ENCODE measurements around the gene GPANK1.
A peak's percentile ranks its signal among the peaks of the same experiment; 100 is the strongest.

GPANK1 gene

GRCh38 chr6:31665501-31666336, 922 bp upstream of the GPANK1 start, which contains the start of gene CSNK2B:
CSNK2B (plus strand) TSS chr6:31666080; CDS start chr6:31666832, 752 bp downstream.
- DNase-seq (ENCODE audit: insufficient read length, low spot score) (peak; percentile 97), FAIRE-seq (peak; percentile 88)
- TF ChIP-seq TAF1 (IDR thresholded peaks at IDR 0.05; ENCODE audit: low read depth, low read length) (peak; percentile 73), SPI1 (IDR thresholded peaks at IDR 0.05; ENCODE audit: low read depth, low read length) (peak; percentile 11; the same call in 1 of the 2 replicates), POLR2AphosphoS5 (IDR thresholded peaks at IDR 0.05; ENCODE audit: low read depth, low read length) (peak; percentile 95), POU2F2 (IDR thresholded peaks at IDR 0.05; ENCODE audit: low read depth, low read length) (peak; percentile 44; the same call in 1 of the 2 replicates), POLR2A (IDR thresholded peaks at IDR 0.05; ENCODE audit: low read depth, low read length) (peak; percentile 95), PAX5 (IDR thresholded peaks at IDR 0.05; ENCODE audit: insufficient read depth, low read length, severe bottlenecking) (no peak)

GRCh38 chr6:31663961-31664789, 622 bp downstream of the GPANK1 start:
- DNase-seq (ENCODE audit: insufficient read length, low spot score) (no peak), FAIRE-seq (no peak)
- TF ChIP-seq TAF1 (IDR thresholded peaks at IDR 0.05; ENCODE audit: low read depth, low read length) (no peak), POLR2AphosphoS5 (IDR thresholded peaks at IDR 0.05; ENCODE audit: low read depth, low read length) (no peak), PAX5 (IDR thresholded peaks at IDR 0.05; ENCODE audit: insufficient read depth, low read length, severe bottlenecking) (no peak), SPI1 (IDR thresholded peaks at IDR 0.05; ENCODE audit: low read depth, low read length) (no peak), POU2F2 (IDR thresholded peaks at IDR 0.05; ENCODE audit: low read depth, low read length) (no peak), POLR2A (IDR thresholded peaks at IDR 0.05; ENCODE audit: low read depth, low read length) (no peak)

- no peak for DNase-seq (ENCODE audit: insufficient read length, low spot score)
- no peak for FAIRE-seq
- TF ChIP-seq POLR2A (IDR thresholded peaks at IDR 0.05; ENCODE audit: low read depth, low read length), result no peak
- TF ChIP-seq PAX5 (IDR thresholded peaks at IDR 0.05; ENCODE audit: insufficient read depth, low read length, severe bottlenecking), result no peak
- TF ChIP-seq SPI1 (IDR thresholded peaks at IDR 0.05; ENCODE audit: low read depth, low read length), result no peak
Measured at GRCh38 chr6:31663126-31663960, 1.5 kb downstream of the GPANK1 start.

GRCh38 chr6:31662124-31662723, 2.6 kb downstream of the GPANK1 start:
- DNase-seq (ENCODE audit: insufficient read length, low spot score) (no peak), FAIRE-seq (no peak)
- TF ChIP-seq POLR2AphosphoS5 (IDR thresholded peaks at IDR 0.05; ENCODE audit: low read depth, low read length), result no peak
- TF ChIP-seq POU2F2 (IDR thresholded peaks at IDR 0.05; ENCODE audit: low read depth, low read length), result no peak
- no peak for TF ChIP-seq POLR2A (IDR thresholded peaks at IDR 0.05; ENCODE audit: low read depth, low read length)

- FAIRE-seq, result no peak
- TF ChIP-seq SPI1 (IDR thresholded peaks at IDR 0.05; ENCODE audit: low read depth, low read length) (peak; percentile 24), TAF1 (IDR thresholded peaks at IDR 0.05; ENCODE audit: low read depth, low read length) (no peak), POLR2A (IDR thresholded peaks at IDR 0.05; ENCODE audit: low read depth, low read length) (0 out of 2 replicates have a peak, but pooled peaks have one; percentile 35), POLR2AphosphoS5 (IDR thresholded peaks at IDR 0.05; ENCODE audit: low read depth, low read length) (no peak), PAX5 (IDR thresholded peaks at IDR 0.05; ENCODE audit: insufficient read depth, low read length, severe bottlenecking) (no peak), POU2F2 (IDR thresholded peaks at IDR 0.05; ENCODE audit: low read depth, low read length) (no peak)
- no peak for DNase-seq (ENCODE audit: insufficient read length, low spot score)
Measured at GRCh38 chr6:31661262-31662123, 3.3 kb downstream of the GPANK1 start.

GRCh38 chr6:31660381-31661261, 4.2 kb downstream of the GPANK1 start, which contains the start of gene C6orf47:
C6orf47 (minus strand) TSS chr6:31660778; CDS start chr6:31659947, 831 bp downstream.
- DNase-seq (ENCODE audit: insufficient read length, low spot score) (peak; percentile 81), FAIRE-seq (peak; percentile 31)
- peak; percentile 76 for TF ChIP-seq POLR2A (IDR thresholded peaks at IDR 0.05; ENCODE audit: low read depth, low read length)
- TF ChIP-seq SPI1 (IDR thresholded peaks at IDR 0.05; ENCODE audit: low read depth, low read length), result no peak
- TF ChIP-seq TAF1 (IDR thresholded peaks at IDR 0.05; ENCODE audit: low read depth, low read length), result peak; percentile 45; the same call in 1 of the 2 replicates
- peak; percentile 71 for TF ChIP-seq POLR2AphosphoS5 (IDR thresholded peaks at IDR 0.05; ENCODE audit: low read depth, low read length)

GRCh38 chr6:31659649-31660380, 5.0 kb downstream of the GPANK1 start:
- no peak for DNase-seq (ENCODE audit: insufficient read length, low spot score)
- FAIRE-seq, result peak; percentile 55
- TF ChIP-seq SPI1 (IDR thresholded peaks at IDR 0.05; ENCODE audit: low read depth, low read length) (0 out of 2 replicates have a peak, but pooled peaks have one; percentile 6), PAX5 (IDR thresholded peaks at IDR 0.05; ENCODE audit: insufficient read depth, low read length, severe bottlenecking) (peak; percentile 56), POU2F2 (IDR thresholded peaks at IDR 0.05; ENCODE audit: low read depth, low read length) (no peak)
